T-cell (primary cell): ENCODE measurements around the gene MLF2. TPM values are rescaled to one million over a fixed set of nuclear protein-coding genes. Genes with fewer than 3 reads are reported as not detected.

ENCODE experiments used
- ATAC-seq, 4 experiments: fragments of 200-7000 bp in 3 of 4; fragments of 150-1000 bp in 1 of 4; cut with Tn5 transposase; replicated peaks in 1 of 4; 1 replicate in 3 of 4; 2 replicates in 1 of 4; pipeline ENCODE4 v1.10.0; 2021; ENCODE audit warnings: moderate library complexity in 3 of 4, mild to moderate bottlenecking in 2 of 4, moderate number of reproducible peaks in 1 of 4
- CTCF ChIA-PET, 2 donors: fragments of 300-600 bp; sonication (Branson Sonifier 250); formaldehyde crosslinking; loops; one replicate each; lab custom pipeline; 2022; ENCODE audit warnings: antibody characterized with exemption in 2 of 2; lab: Charles Lee
- POLR2A ChIA-PET, 2 donors: fragments of 300-600 bp; sonication (Branson Sonifier 250); formaldehyde crosslinking; loops; one replicate each; lab custom pipeline; 2022; ENCODE audit warnings: antibody characterized with exemption in 2 of 2; lab: Charles Lee
- DNase-seq, 35 experiments: peaks; one replicate each; pipeline versions ENCODE4 v3.0.0 to v3.0.0-alpha.2; 2013 to 2023
- H3K27ac ChIP-seq: one replicate; pipeline ENCODE4 v1.5.1; 2013; ENCODE audit warnings: low read length
- H3K27me3 ChIP-seq, 2 experiments: replicated peaks in 1 of 2; 1 replicate in 1 of 2; 2 replicates in 1 of 2; pipeline versions ENCODE4 v1.6.1 to v1.7.0; 2013; ENCODE audit warnings: low read length in 1 of 2, mixed read lengths in 1 of 2; ENCODE audit not compliant: control insufficient read depth in 2 of 2, insufficient read depth in 2 of 2; ENCODE audit errors: extremely low read depth in 1 of 2
- H3K36me3 ChIP-seq, 2 donors: 1 replicate in 1 of 2; 2 replicates in 1 of 2; pipeline versions ENCODE4 v1.6.1 to v1.7.0; 2013; ENCODE audit warnings: low read length in 1 of 2; ENCODE audit not compliant: control insufficient read depth in 2 of 2, insufficient read depth in 1 of 2; ENCODE audit errors: extremely low read depth in 1 of 2
- H3K4me1 ChIP-seq, 2 experiments: 1 replicate in 1 of 2; 2 replicates in 1 of 2; pipeline versions ENCODE4 v1.6.1 to v1.7.0; 2013; ENCODE audit warnings: low read length in 2 of 2, mixed read lengths in 1 of 2; ENCODE audit not compliant: insufficient read depth in 2 of 2, control insufficient read depth in 1 of 2; ENCODE audit errors: extremely low read depth in 1 of 2
- H3K4me3 ChIP-seq, 2 donors: 1 replicate in 1 of 2; 2 replicates in 1 of 2; pipeline versions ENCODE4 v1.5.1 to v1.7.0; 2013; ENCODE audit warnings: mild to moderate bottlenecking in 2 of 2, low read length in 1 of 2, moderate library complexity in 1 of 2; ENCODE audit not compliant: control insufficient read depth in 1 of 2; ENCODE audit errors: extremely low read depth in 1 of 2
- H3K9me3 ChIP-seq: 2 replicates; pipeline ENCODE4 v1.7.0; 2013
- H3K27ac Mint-ChIP-seq, 2 donors: one replicate each; pipeline ENCODE4 v1.8.0; 2020 to 2021; ENCODE audit warnings: mild to moderate bottlenecking in 2 of 2, mixed read lengths in 2 of 2
- H3K27me3 Mint-ChIP-seq, 2 donors: one replicate each; pipeline ENCODE4 v1.8.0; 2021 to 2022; ENCODE audit warnings: mixed read lengths in 2 of 2
- H3K36me3 Mint-ChIP-seq: one replicate; pipeline ENCODE4 v1.8.0; 2021; ENCODE audit warnings: mixed read lengths
- H3K4me1 Mint-ChIP-seq, 3 donors: one replicate each; pipeline ENCODE4 v1.8.0; 2020 to 2022; ENCODE audit warnings: mixed read lengths in 3 of 3, mild to moderate bottlenecking in 1 of 3
- H3K4me3 Mint-ChIP-seq, 3 donors: one replicate each; pipeline ENCODE4 v1.8.0; 2020 to 2022; ENCODE audit warnings: mild to moderate bottlenecking in 3 of 3, mixed read lengths in 3 of 3, moderate library complexity in 3 of 3
- H3K9me3 Mint-ChIP-seq, 3 donors: one replicate each; pipeline ENCODE4 v1.8.0; 2020 to 2022; ENCODE audit warnings: mixed read lengths in 3 of 3
- WGBS: methylation state at CpG from one replicate; pipeline ENCODE4 v1.1.5; 2013; ENCODE audit warnings: missing lambda C conversion rate; ENCODE audit not compliant: insufficient coverage; 5-methylcytosine and 5-hydroxymethylcytosine counted together
- total RNA-seq, 35 experiments: library from RNA in 6 of 35; stranded (reverse) in 6 of 35; fragments of 120-200 nt in 1 of 35; gene quantifications; one replicate each; pipeline versions ENCODE4 v1.2.1 to v1.2.4 and lab custom pipeline; 2013 to 2026

Gene MLF2
- total RNA-seq, 5 donors from 2014 or later (not counting 1 experiment from before 2014, with no cell fraction given) = 83.3 to 125 (median 88.4) TPM

- H3K4me3 Mint-ChIP-seq = no peak overlapping the region
- Histone ChIP-seq H3K27me3 (no peaks in the 10 kb centered on the region), H3K4me3 (no peak overlapping the region), H3K27ac (no peak overlapping the region), H3K36me3 (peaks cover 10 to 21% of the 10 kb centered on the region in 2 donors), H3K9me3 (no peaks in the 10 kb centered on the region), H3K4me1 (no peaks in the 10 kb centered on the region)
- H3K9me3 Mint-ChIP-seq = no peaks in the 10 kb centered on the region
- H3K27me3 Mint-ChIP-seq = no peaks in the 10 kb centered on the region
- DNase-seq (no peak), ATAC-seq (no peak)
- CTCF ChIA-PET = interaction anchor here in 1 of 2 donors (0.7 kb wide), 2 partner anchors 105 to 517 kb away, joined by 4 read pairs; no protein-coding TSS in a partner anchor
- peaks cover 0 to 5% (median 4%) of the 10 kb centered on the region in 3 donors for H3K4me1 Mint-ChIP-seq
- peaks cover 13% of the 10 kb centered on the region for H3K36me3 Mint-ChIP-seq
- no peak overlapping the region for H3K27ac Mint-ChIP-seq
- POLR2A ChIA-PET = interaction anchor here in 1 of 2 donors (0.6 kb wide), 1 partner anchor 71 kb away, joined by 9 read pairs; no protein-coding TSS in a partner anchor
- whole genome bisulfite sequencing = no CpG with 5 or more reads among the region's 5 CpGs
Observed at GRCh38 chr12:6736754-6737153, 16.2 kb downstream of the MLF2 start.

- CTCF ChIA-PET = no interaction called here
- Histone ChIP-seq H3K4me3 (no peak overlapping the region), H3K27ac (no peak overlapping the region), H3K4me1 (no peaks in the 10 kb centered on the region), H3K9me3 (no peaks in the 10 kb centered on the region), H3K36me3 (peaks cover 10 to 32% of the 10 kb centered on the region in 2 donors), H3K27me3 (no peaks in the 10 kb centered on the region)
- ATAC-seq (peak in 3 of 4 experiments; percentile 49 to 61 (median 50)), DNase-seq (peak in 19 of 35 experiments; percentile 9 to 55 (median 26))
- Mint-ChIP-seq H3K4me1 (peaks cover 0 to 5% (median 4%) of the 10 kb centered on the region in 3 donors), H3K27me3 (no peaks in the 10 kb centered on the region), H3K27ac (no peak overlapping the region), H3K4me3 (no peak overlapping the region), H3K36me3 (peaks cover 21% of the 10 kb centered on the region), H3K9me3 (no peaks in the 10 kb centered on the region)
- POLR2A ChIA-PET = interaction anchor here in 1 of 2 donors (0.6 kb wide), 1 partner anchor 53 kb away, joined by 6 read pairs; no protein-coding TSS in a partner anchor
- 54% methylated on average over 7 of the region's 8 CpGs for WGBS
Observed at GRCh38 chr12:6735448-6736191, 17.3 kb downstream of the MLF2 start.

GRCh38 chr12:6734506-6735387 is 18.2 kb downstream of the MLF2 start:
- H3K27ac ChIP-seq = no peak overlapping the region
- H3K9me3 ChIP-seq = no peaks in the 10 kb centered on the region
- ATAC-seq (no peak), DNase-seq (no peak)
- no peaks in the 10 kb centered on the region for H3K4me1 ChIP-seq
- Mint-ChIP-seq H3K27me3 (no peaks in the 10 kb centered on the region), H3K9me3 (no peaks in the 10 kb centered on the region), H3K4me3 (no peak overlapping the region), H3K27ac (no peak overlapping the region), H3K4me1 (peaks cover 0 to 5% (median 4%) of the 10 kb centered on the region in 3 donors), H3K36me3 (peaks cover 28% of the 10 kb centered on the region)
- H3K36me3 ChIP-seq = peaks cover 19 to 41% of the 10 kb centered on the region in 2 donors
- ChIA-PET CTCF (no interaction called here), POLR2A (interaction anchor here in 1 of 2 donors (0.6 kb wide), 1 partner anchor 22 kb away, joined by 5 read pairs; no protein-coding TSS in a partner anchor)
- no peak overlapping the region for H3K4me3 ChIP-seq
- 88% methylated on average over 5 of the region's 10 CpGs for WGBS
- H3K27me3 ChIP-seq = no peaks in the 10 kb centered on the region

- H3K36me3 ChIP-seq = peaks cover 28 to 66% of the 10 kb centered on the region in 2 donors
- H3K36me3 Mint-ChIP-seq = peaks cover 47% of the 10 kb centered on the region
- H3K4me1 ChIP-seq = peaks cover 0 to 2% of the 10 kb centered on the region in 2 experiments
- H3K4me1 Mint-ChIP-seq = peaks cover 8 to 12% (median 11%) of the 10 kb centered on the region in 3 donors
- H3K27me3 Mint-ChIP-seq = no peaks in the 10 kb centered on the region
- ChIA-PET CTCF (no interaction called here), POLR2A (interaction anchor here in 1 of 2 donors (0.5 kb wide), 1 partner anchor 91 kb away, joined by 3 read pairs; the partner anchor contains the start of gene GPR162)
- no peak overlapping the region for H3K4me3 Mint-ChIP-seq
- H3K9me3 Mint-ChIP-seq = no peaks in the 10 kb centered on the region
- H3K27me3 ChIP-seq = no peaks in the 10 kb centered on the region
- no peak for DNase-seq
- no peak overlapping the region for H3K27ac Mint-ChIP-seq
- WGBS = 97% methylated on average over 6 of the region's 8 CpGs
- H3K4me3 ChIP-seq = no peak overlapping the region
- H3K27ac ChIP-seq = no peak overlapping the region
- H3K9me3 ChIP-seq = no peaks in the 10 kb centered on the region
- no peak for ATAC-seq
Observed at GRCh38 chr12:6730169-6730568, 22.8 kb downstream of the MLF2 start.

- Histone ChIP-seq H3K36me3 (peaks cover 22 to 59% of the 10 kb centered on the region in 2 donors), H3K4me1 (peaks cover 7 to 12% of the 10 kb centered on the region in 2 experiments), H3K27me3 (no peaks in the 10 kb centered on the region), H3K9me3 (no peaks in the 10 kb centered on the region), H3K27ac (no peak overlapping the region), H3K4me3 (no peak overlapping the region)
- Mint-ChIP-seq H3K4me1 (peaks cover 15 to 21% (median 17%) of the 10 kb centered on the region in 3 donors), H3K9me3 (no peaks in the 10 kb centered on the region), H3K27ac (no peak overlapping the region), H3K27me3 (no peaks in the 10 kb centered on the region), H3K36me3 (peaks cover 40% of the 10 kb centered on the region), H3K4me3 (no peak overlapping the region)
- ChIA-PET POLR2A (no interaction called here), CTCF (no interaction called here)
- WGBS = 100% methylated on average over 11 of the region's 18 CpGs
- DNase-seq (no peak), ATAC-seq (no peak)
Observed at GRCh38 chr12:6729186-6729585, 23.8 kb downstream of the MLF2 start.

- DNase-seq (no peak), ATAC-seq (no peak)
- ChIA-PET POLR2A (no interaction called here), CTCF (interaction anchor here in 1 of 2 donors (2.8 kb wide), 1 partner anchor 36 kb away, joined by 30 read pairs; the partner anchor contains the start of gene ZNF384)
- Mint-ChIP-seq H3K27ac (no peak overlapping the region), H3K27me3 (no peaks in the 10 kb centered on the region), H3K36me3 (peaks cover 25% of the 10 kb centered on the region), H3K4me1 (peaks cover 24 to 30% (median 29%) of the 10 kb centered on the region in 3 donors), H3K9me3 (no peaks in the 10 kb centered on the region), H3K4me3 (peak overlapping the region; percentile 62 to 84 (median 84))
- no CpG with 5 or more reads among the region's 7 CpGs for WGBS
- Histone ChIP-seq H3K27me3 (no peaks in the 10 kb centered on the region), H3K4me1 (peaks cover 10 to 16% of the 10 kb centered on the region in 2 experiments), H3K36me3 (peaks cover 15 to 31% of the 10 kb centered on the region in 2 donors), H3K4me3 (no peak overlapping the region), H3K9me3 (no peaks in the 10 kb centered on the region), H3K27ac (no peak overlapping the region)
Observed at GRCh38 chr12:6725350-6725749, 27.6 kb downstream of the MLF2 start.
